Nephron (organoid): Measurements from ENCODE around the gene BCLAF3.

Experiments
- H3K27ac Mint-ChIP-seq, 3 experiments: 2 replicates each; pipeline ENCODE4 v1.8.0; 2020; ENCODE audit warnings: mixed read lengths in 3 of 3, mild to moderate bottlenecking in 2 of 3, moderate library complexity in 1 of 3
- H3K27me3 Mint-ChIP-seq: 2 replicates; pipeline ENCODE4 v1.8.0; 2021; ENCODE audit warnings: low read depth, mild to moderate bottlenecking, moderate library complexity, mixed read lengths
- H3K36me3 Mint-ChIP-seq: 2 replicates; pipeline ENCODE4 v1.8.0; 2020; ENCODE audit warnings: low read depth, mixed read lengths
- H3K4me1 Mint-ChIP-seq: 2 replicates; pipeline ENCODE4 v1.8.0; 2020; ENCODE audit warnings: mixed read lengths
- H3K4me3 Mint-ChIP-seq, 3 experiments: 2 replicates each; pipeline ENCODE4 v1.8.0; 2020; ENCODE audit warnings: mild to moderate bottlenecking in 3 of 3, mixed read lengths in 3 of 3, moderate library complexity in 2 of 3
- H3K9me3 Mint-ChIP-seq: 2 replicates; pipeline ENCODE4 v1.8.0; 2020; ENCODE audit warnings: mixed read lengths
- CTCF ChIP-seq, 3 experiments: fragments of 200-600 bp; sonication (generic); IDR thresholded peaks; one replicate each; pipeline ENCODE4 v1.5.0; 2021; ENCODE audit warnings: antibody characterized with exemption in 3 of 3; ENCODE audit not compliant: unreplicated experiment in 3 of 3

BCLAF3 gene

GRCh38 chrX:19964017-19964710 lies 26.7 kb downstream of the BCLAF3 start:
- Mint-ChIP-seq H3K36me3 (peaks cover 24% of the 10 kb centered on the region), H3K9me3 (peaks cover 10% of the 10 kb centered on the region), H3K4me3 (no peak overlapping the region), H3K27ac (no peak overlapping the region), H3K4me1 (no peaks in the 10 kb centered on the region), H3K27me3 (no peaks in the 10 kb centered on the region)
- TF ChIP-seq CTCF (IDR thresholded peaks at IDR 0.05; ENCODE audit: unreplicated experiment in 3 of 3) = no peak

- H3K27me3 Mint-ChIP-seq = no peaks in the 10 kb centered on the region
- H3K4me1 Mint-ChIP-seq = peaks cover 4% of the 10 kb centered on the region
- no peak overlapping the region for H3K4me3 Mint-ChIP-seq
- TF ChIP-seq CTCF (IDR thresholded peaks at IDR 0.05; ENCODE audit: unreplicated experiment in 3 of 3) = no peak
- peaks cover 8% of the 10 kb centered on the region for H3K9me3 Mint-ChIP-seq
- peaks cover 15% of the 10 kb centered on the region for H3K36me3 Mint-ChIP-seq
- H3K27ac Mint-ChIP-seq = no peak overlapping the region
These were observed 29.9 kb downstream of the BCLAF3 start for GRCh38 chrX:19960913-19961312.

GRCh38 chrX:19958552-19959486 lies 32.0 kb downstream of the BCLAF3 start:
- H3K27ac Mint-ChIP-seq = no peak overlapping the region
- no peak overlapping the region for H3K4me3 Mint-ChIP-seq
- peaks cover 11% of the 10 kb centered on the region for H3K36me3 Mint-ChIP-seq

GRCh38 chrX:19956923-19957322 lies 33.9 kb downstream of the BCLAF3 start:
- Mint-ChIP-seq H3K27ac (no peak overlapping the region), H3K27me3 (no peaks in the 10 kb centered on the region), H3K4me1 (peaks cover 4% of the 10 kb centered on the region), H3K36me3 (peaks cover 14% of the 10 kb centered on the region), H3K9me3 (peaks cover 4% of the 10 kb centered on the region), H3K4me3 (no peak overlapping the region)
- no peak for TF ChIP-seq CTCF (IDR thresholded peaks at IDR 0.05; ENCODE audit: unreplicated experiment in 3 of 3)

More at GRCh38 chrX:19958552-19959486, 32.0 kb downstream of the BCLAF3 start:
- H3K4me1 Mint-ChIP-seq = peaks cover 4% of the 10 kb centered on the region
- no peak for TF ChIP-seq CTCF (IDR thresholded peaks at IDR 0.05; ENCODE audit: unreplicated experiment in 3 of 3)
- peaks cover 4% of the 10 kb centered on the region for H3K9me3 Mint-ChIP-seq
- no peaks in the 10 kb centered on the region for H3K27me3 Mint-ChIP-seq

- H3K27ac Mint-ChIP-seq = no peak overlapping the region
- peaks cover 14% of the 10 kb centered on the region for H3K36me3 Mint-ChIP-seq
- H3K27me3 Mint-ChIP-seq = no peaks in the 10 kb centered on the region
- no peak for TF ChIP-seq CTCF (IDR thresholded peaks at IDR 0.05; ENCODE audit: unreplicated experiment in 3 of 3)
- peaks cover 4% of the 10 kb centered on the region for H3K9me3 Mint-ChIP-seq
- no peak overlapping the region for H3K4me3 Mint-ChIP-seq
- peaks cover 4% of the 10 kb centered on the region for H3K4me1 Mint-ChIP-seq
These were observed 34.6 kb downstream of the BCLAF3 start for GRCh38 chrX:19956306-19956705.
